GM18861 (cell line): ENCODE data around the gene TM9SF2.
A peak's percentile ranks its signal among the peaks of the same experiment; 100 is the strongest.
"Not testable (repeated sequence)": the region's sequence is repeated elsewhere in the genome, so short reads cannot be mapped to it uniquely, and the experiment has no call there.

Experiments used
- ATAC-seq: cut with Tn5 transposase; IDR thresholded peaks from one replicate; pipeline ENCODE4 v1.9.1; 2021; ENCODE audit not compliant: unreplicated experiment

The TM9SF2 gene, protein sequence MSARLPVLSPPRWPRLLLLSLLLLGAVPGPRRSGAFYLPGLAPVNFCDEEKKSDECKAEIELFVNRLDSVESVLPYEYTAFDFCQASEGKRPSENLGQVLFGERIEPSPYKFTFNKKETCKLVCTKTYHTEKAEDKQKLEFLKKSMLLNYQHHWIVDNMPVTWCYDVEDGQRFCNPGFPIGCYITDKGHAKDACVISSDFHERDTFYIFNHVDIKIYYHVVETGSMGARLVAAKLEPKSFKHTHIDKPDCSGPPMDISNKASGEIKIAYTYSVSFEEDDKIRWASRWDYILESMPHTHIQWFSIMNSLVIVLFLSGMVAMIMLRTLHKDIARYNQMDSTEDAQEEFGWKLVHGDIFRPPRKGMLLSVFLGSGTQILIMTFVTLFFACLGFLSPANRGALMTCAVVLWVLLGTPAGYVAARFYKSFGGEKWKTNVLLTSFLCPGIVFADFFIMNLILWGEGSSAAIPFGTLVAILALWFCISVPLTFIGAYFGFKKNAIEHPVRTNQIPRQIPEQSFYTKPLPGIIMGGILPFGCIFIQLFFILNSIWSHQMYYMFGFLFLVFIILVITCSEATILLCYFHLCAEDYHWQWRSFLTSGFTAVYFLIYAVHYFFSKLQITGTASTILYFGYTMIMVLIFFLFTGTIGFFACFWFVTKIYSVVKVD

DNA sequence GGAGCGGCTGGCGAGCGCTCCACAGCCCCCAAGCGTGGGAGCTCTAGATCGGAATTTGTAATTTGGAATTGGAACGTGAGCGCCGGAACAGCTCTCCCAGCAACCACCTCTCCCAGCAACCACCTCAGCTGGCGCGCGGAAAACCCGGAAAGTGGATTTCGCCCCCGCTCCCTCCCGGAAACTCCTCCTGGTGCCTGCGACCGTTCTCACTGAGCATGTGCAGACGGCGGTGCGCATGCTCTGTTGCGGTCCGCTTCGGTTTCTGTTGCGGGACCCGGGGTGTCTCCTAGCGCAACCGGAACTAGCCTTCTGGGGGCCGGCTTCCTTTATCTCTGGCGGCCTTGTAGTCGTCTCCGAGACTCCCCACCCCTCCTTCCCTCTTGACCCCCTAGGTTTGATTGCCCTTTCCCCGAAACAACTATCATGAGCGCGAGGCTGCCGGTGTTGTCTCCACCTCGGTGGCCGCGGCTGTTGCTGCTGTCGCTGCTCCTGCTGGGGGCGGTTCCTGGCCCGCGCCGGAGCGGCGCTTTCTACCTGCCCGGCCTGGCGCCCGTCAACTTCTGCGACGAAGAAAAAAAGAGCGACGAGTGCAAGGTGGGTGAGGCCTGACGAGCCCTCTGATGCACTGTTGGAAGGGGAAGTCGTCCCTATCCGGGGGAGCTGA lies at the start of gene TM9SF2:
Gene TM9SF2, plus strand, starts transcription at position 289 of the 664 bp plus-strand sequence. Its CDS starts 135 bp downstream, at position 424.
- peak; percentile 31 for ATAC-seq

DNA sequence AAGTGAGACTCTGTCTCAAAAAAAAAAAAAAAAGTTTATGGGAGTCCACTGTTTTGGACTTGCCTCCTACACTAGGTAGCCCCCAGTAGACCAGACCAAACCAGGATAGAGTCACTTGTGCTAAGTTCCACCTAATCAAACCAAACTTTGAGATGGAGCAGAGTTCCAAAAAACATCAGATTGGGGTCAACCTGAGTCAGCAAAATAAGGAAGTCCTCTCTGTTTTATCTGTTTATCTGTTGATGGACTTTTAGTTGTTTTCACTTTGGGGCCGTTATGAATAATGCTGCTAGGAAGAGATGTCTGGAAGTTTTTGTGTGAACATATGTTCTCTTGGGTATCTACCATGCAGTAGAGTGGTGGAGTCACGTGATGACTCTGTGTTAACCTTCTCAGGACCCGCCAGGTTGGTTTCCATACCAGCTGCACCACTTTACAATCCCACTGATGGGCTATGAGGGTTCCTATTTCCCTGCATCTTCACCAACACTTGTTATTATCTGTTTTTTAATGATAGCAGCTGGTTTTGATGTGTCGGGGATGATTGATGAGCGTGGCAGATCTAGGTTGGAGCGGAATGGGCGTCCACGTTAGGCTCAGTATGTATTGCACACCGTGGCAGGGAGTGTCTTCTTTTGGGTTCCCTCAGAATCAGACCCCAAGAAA lies 46.6 kb upstream of the TM9SF2 start:
- ATAC-seq = no peak

DNA sequence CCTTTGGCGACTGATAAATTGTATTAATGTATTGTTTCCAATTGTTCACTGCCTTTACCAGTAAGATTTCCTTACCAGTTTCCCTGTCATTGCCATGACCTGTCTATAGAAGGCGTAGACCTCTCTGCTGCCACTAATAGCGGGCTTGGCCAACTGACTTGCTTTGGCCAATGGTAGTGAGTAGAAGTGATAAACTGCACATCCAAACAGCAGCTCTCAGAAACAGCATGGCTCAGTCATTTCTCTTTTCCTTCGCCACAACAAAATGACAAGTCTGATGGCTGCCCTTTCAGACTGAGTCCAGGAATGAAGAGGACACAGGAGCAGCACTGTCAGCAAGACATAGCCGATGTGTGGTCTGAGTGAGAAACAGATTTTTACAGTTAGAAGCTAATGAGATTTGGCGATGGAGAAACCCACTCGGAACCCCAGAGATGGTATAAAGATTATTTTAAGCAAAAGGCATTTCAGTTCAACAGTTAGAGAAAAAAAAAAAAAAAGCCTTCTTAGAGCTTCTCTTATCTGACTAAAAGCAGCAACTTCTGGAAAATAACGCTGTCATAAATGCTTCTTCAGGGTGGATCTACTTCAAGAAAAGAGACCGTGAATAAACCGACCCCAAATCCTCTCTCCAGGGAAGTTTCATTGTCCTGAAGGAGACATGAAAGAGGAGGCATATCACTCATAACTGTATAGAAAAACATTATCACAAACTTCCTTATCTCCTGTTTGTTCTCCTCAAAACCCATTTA lies 42.0 kb upstream of the TM9SF2 start:
- no peak for ATAC-seq

DNA sequence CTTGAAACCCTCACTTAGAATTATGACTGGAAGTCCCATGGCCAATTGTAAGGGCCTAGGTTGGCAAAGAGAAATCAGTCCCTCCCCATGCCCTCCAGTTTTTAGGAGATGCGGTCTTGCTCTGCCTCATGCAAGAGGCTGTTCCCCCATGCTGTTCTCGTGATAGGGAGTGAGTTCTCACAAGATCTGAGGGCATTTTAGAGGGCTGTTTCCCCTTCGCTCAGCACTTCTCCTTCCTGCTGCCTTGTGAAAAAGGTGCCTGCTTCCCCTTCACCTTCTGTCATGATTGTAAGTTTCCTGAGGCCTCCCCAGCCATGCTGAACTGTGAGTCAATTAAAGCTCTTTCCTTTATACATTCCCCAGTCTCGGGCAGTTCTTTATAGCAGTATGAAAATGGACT lies 40.5 kb upstream of the TM9SF2 start:
- not testable (repeated sequence) for ATAC-seq

DNA sequence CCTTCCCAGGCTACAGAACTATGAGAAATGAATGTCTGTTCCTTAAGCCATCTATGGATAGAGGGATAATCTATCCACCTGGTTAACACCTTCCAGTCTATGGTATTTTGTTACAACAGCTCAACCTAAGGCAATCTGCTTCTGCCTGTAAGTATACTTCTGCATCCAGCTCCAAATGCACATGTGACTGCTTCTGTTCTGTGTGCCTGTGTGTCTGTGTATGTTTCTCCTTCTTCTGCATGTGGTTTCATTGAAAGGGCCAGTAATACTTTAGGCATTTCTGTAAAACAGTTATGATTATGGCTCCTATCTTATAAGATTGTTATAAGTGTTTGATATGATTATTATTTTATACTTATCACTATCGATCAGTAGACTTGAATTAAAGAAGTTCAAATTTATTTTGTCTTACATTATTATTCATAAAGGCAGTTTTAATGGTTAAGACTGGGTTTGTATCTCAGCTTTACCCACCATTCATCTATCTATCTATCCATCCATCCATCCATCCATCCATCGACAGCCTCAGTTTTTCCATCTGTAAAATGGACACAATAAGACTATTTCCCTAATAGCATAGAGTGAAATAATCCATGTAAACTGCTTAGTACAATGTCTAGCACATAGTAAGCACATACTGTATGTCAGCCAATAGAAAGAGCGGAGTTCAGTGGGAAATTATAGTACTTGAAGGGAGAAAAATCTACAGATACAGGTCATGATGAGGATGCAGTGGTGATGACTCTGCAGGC lies 37.5 kb upstream of the TM9SF2 start:
- no peak for ATAC-seq

DNA sequence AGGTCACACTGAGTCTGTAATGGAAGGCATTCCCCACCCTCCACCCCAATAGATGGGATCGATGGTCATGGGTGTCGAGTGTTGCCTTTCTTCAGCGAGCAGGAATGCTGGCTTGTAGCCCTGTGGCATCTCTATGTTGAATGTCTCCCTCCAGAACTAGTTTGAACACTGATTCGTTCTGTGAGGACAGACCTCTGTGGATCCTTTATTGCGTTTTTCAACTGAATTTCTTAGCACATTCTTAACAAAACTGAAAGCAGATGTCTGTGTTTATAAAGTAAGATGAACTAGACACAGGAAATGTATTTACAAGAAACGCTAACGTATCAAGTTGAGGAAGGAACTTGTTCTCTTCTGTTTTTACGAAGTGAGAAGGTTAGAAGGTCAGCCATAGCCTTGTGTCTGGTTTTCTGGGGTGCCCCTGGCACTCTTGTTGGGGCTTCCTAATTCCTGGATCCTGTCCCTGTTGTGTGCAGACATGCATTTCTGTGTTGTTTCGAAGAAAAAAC lies 36.8 kb upstream of the TM9SF2 start:
- no peak for ATAC-seq

DNA sequence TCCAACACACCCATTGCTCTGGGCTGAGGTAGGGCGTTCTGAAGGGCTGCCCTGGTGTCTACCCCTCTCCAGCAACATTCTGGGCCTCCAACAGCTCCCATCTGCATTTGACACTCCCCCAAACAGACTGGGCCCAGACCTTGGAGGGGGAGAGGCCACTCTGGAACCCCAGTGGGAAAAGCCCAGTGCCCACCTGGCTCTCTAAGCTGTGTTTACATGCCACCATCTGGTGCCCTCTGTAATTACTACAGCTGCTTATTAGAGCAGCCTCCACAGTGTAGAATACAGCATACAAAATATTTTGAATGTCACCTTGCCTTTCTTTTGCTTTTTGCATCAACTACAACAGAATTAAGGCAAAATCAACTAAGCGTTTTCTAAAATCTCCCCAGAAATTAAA lies 35.8 kb upstream of the TM9SF2 start:
- ATAC-seq = no peak

DNA sequence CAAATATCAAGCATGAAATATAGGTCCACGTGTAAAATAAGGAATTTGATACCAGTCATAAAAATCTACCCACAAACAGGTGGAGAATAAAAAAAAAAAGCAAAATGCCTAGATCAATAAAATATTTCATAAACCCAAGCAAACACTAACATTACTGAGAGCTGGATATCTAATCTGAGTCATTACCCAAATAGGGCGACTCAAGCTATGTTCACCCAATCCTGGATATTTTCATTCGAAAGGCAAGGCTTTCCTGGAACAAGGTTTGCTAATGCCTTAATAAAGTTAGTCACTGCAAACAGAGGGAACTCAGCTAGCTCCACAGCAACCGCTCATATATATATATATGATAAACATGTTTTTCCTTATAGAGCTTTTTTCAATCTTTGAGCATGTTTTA lies 33.5 kb upstream of the TM9SF2 start:
- ATAC-seq = no peak

DNA sequence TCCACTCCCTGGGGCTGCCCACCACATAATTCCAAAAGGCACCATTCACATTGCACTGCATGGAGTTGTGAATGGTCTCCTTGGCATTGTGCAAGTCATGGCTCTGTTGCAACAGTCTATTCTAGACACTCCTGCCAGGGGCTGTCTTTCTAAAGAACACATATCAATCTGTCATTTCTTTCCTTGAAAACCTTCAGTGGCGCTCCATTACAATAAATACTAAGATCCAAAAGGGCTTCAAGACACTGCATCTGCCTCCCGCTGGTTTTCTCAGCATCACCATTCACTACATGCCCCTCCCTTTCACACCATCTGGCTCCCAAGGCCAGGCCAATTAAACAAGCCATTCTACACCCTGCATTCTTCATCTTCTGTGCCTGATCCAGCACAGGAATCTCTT lies 32.2 kb upstream of the TM9SF2 start:
- ATAC-seq = no peak

DNA sequence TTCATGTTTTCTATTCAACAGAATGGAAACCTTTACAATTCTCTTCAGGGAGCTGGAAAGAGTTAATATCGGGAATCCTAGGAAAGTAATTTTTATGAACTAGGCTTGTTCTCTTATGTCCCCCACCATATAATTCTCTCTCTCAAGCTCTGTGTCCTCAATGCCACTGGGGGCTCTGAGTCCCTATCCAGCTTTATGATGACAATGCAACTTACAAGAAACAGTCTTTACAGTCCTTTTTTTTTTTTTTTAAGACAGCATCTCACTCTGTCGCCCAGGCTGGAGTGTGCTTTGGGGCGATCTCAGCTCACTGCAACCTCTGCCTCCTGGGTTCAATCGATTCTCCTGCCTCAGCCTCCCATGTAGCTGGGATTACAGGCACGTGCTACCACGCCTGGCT lies 31.2 kb upstream of the TM9SF2 start:
- no peak for ATAC-seq

DNA sequence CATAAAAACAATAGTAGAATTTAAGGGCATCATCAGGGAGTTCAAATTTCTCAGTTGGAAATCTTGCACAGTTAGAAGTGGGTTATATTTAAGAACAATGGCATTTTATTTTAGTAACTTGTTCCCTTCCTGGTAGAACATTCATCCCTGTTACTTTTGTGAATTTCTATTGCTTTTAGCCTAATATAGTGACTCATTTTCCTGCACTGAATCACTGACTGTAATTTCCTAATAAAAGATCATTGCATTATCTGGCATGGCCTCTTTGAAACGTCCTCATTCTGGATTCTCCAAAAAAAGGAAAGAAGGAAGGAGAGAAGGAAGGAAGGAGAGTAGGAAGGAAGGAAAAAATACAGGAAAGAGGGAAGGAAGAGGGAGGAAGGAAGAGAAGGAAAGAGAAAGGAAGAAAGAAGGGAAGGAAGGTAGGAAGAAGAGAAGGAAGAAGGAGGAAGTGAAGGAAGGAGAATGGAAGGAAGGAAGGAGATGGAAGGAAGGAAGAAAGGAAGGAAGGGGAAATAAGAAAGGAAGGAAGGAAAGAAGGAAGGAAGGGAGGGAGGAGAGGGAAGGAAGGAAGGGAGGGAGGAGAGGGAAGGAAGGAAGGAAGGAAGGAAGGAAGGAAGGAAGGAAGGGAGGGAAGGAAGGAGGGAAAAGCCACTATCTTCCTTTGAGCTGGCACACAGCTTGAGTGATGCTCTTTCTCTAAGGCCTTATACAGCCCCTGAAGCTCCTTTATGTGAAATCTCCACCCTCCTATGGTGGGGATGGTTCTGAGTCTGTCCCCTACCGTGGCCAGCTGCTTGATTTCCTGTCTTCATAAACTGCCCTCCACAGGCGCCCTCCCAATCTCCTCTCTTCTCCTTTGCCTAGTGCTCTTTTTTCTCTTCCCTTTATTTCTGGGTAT lies 29.8 kb upstream of the TM9SF2 start:
- ATAC-seq = no peak

DNA sequence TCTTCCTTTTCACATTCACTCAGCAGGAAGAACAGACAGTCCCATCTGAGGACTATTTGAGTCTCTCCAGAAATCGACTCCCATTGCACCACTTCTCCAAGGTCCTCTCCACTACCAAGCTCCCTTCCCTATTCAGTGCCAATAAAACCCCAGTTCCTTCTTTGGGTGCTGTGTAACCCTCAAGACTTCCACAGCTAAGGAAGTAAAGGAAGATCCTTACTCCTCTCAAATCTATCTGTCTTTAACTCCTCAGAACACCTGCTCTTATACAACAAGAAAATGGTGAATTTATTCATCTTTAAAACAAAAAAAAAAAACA lies 29.2 kb upstream of the TM9SF2 start:
- no peak for ATAC-seq

DNA sequence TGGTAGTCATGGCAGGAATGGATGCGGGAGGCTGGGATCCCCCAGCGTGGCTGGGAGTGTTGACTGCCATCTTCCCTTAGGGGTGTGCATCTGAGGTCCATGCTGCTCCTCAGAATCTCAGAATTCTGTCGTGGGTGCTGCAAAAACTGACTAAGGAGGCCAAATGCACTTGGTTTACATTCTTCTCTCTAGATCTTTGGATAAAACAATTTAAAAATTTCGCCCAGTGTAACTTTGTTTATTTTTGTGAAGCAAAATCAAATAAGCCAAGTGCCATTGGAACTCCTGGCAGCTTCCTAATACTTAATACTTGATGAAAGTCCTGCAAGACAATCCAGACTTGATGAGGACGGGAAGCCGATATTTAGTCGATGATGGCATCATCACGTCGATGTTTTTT lies 27.8 kb upstream of the TM9SF2 start:
- ATAC-seq = no peak

DNA sequence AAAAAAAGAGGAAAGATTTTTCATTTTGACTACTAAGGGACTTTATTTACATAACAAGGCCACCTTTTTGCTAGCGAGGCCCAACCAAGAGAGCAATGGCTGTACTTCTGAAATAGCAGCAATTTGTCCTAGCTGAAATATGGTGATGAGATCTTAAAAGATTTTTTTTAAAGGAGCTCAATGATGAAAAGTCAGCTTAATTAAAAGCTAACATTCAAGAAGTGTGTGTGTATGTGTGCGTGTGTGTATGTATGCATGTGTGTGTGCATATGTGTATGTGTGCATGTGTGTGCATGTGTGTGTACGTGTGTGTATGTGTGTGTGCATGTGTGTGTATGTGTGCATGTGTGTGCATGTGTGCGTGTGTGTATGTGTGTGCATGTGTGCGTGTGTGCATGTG lies 24.6 kb upstream of the TM9SF2 start:
- ATAC-seq = no peak

DNA sequence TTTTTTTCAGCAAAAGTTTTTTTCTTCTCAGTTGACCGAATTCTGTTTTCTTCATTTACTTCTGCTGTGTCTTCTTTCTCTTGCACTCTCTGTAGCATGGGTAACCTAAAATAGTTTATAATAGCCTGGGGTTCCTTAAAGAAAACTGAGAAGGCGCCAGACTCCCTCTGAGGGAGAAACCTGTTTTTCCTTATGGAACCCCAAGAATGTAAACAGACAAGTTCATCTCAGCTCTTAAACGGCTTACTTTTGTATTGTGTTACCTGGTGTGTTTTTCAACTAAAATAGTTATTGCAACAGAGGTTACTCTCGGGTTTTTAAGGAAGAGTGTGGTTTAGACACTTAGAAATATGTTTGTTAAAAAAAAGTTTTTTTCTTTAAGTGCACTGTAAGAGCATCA lies 23.8 kb upstream of the TM9SF2 start:
- no peak for ATAC-seq

DNA sequence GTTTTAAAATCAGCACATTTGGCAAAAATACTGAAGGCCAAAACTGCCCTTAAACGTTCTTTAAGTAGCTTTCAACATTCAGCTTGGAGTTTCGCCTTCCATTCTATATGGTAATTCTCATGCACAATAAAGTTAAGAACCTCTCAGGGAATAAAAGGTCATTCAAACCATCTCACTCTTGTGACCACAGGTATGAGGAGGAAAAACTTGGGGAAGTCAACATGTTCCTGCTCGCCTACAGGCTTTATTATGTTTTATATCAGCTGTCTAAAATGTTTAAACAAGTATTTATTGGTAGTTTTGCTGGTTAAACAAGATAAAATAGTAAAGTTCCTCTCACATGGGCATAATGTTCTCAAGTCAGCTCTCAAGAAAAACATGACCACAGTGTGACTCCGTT lies 19.9 kb upstream of the TM9SF2 start:
- no peak for ATAC-seq

DNA sequence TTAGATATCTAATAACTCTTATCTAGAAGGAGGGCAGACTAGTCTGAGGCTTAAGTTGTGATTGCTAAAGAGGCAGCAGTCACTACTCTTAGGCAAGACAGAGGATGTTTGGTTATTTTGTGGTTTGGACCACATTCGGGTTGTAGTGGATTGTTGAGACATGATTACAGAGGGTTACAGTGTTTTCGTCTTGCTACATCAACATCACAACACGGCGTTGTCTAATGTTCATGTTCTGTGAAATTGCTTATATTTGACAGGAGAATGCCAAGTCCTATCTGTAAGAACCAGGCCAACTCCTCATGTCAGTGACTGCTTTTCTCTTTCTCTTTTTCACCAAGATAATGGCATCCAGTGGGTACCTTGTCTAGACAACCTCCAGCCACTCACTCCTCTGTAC lies 16.8 kb upstream of the TM9SF2 start:
- ATAC-seq = no peak

DNA sequence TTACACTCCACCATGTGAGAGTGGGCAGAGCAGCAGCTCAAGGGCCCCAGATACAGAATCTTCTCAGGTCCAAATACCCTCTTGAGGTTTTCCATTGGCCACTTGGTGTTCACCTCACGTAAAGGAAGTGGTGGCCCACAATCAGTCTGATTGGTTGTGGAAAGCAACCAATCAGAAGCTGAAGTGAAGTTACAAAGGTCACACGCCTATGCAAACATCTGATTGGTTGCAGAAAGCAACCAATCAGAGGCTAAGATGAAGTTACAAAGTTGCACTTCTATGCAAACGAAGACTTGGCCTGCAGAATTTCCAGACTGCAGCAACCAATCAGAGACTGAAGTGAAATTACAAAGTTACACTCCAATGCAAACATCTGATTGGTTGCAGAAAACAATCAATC lies 14.3 kb upstream of the TM9SF2 start:
- no peak for ATAC-seq

DNA sequence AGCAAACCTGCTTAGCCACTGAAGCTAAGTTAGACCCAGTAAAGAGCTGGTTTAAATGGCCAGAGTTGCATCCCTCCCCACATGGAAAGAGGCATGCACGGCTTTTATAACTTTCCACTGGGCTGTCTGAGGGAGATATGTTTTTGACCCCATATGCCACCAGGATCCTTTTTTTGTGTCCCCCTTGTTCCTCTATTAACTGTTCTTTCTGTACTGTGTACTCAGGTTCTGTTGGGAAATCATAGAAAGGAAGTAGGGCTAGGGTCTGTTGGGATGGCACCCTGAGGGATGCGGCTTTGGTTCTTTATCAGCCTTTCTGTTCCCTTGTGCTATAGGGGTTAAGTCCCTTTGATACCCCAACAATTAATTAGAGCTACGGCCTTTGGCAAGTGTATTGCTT lies 12.2 kb upstream of the TM9SF2 start:
- ATAC-seq = no peak
